Vagina (tissue), 2 donors: Measurements from ENCODE around the gene CDK14.

ENCODE experiments used
- CTCF ChIP-seq, 3 experiments: fragments of 450-650 bp in 2 of 3; fragments of 200-600 bp in 1 of 3; sonication (generic) in 1 of 3; IDR thresholded peaks; one replicate each; pipeline ENCODE4 v1.5.1; 2017 to 2019; ENCODE audit warnings: antibody characterized with exemption in 3 of 3, mild to moderate bottlenecking in 2 of 3, moderate library complexity in 2 of 3
- POLR2A ChIP-seq, 2 donors: fragments of 450-650 bp; IDR thresholded peaks; one replicate each; pipeline ENCODE4 v1.6.1; 2017; ENCODE audit warnings: antibody characterized with exemption in 2 of 2, mild to moderate bottlenecking in 2 of 2, moderate library complexity in 2 of 2

DNA sequence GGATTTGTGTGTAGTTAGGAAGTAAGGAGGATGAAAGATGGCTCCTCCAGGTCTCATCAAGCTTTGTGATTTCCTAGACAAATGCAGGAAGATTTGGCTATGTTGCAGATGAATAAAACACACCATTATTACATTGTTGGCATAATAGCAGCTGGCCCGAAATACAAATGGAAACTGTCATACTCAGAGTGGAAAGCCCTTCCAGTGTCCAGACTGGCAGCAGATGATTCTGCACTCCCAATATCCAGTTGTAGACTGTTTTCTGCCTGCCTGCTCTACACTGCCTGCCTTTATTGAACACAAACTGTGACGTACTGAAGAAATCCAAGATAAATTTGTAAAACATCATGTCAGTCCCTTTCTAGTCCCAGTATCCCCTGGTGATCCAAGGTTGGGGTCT is 568.4 kb downstream of the CDK14 start:
- TF ChIP-seq CTCF (IDR thresholded peaks at IDR 0.05) = no peak
- no peak for TF ChIP-seq POLR2A (IDR thresholded peaks at IDR 0.05)
